Middle frontal gyrus (tissue), 1 donor: ENCODE measurements around the gene KCNS3.

Experiments used
- DNase-seq: peaks from one replicate; pipeline ENCODE4 v3.0.0-alpha.2; 2015; ENCODE audit warnings: low spot score; ENCODE audit errors: extremely low spot score

The KCNS3 gene

GRCh38 chr2:17877811-17878280, 621 bp upstream of the KCNS3 start:
- DNase-seq: no peak

- no peak for DNase-seq
Measured at GRCh38 chr2:17879137-17879912, 858 bp downstream of the KCNS3 start.

- DNase-seq: no peak
Measured at GRCh38 chr2:17879913-17880274, 1.4 kb downstream of the KCNS3 start.

GRCh38 chr2:17892770-17893534, 14.5 kb downstream of the KCNS3 start:
- no peak for DNase-seq

- DNase-seq: no peak
Measured at GRCh38 chr2:17894005-17894404, 15.5 kb downstream of the KCNS3 start.

- DNase-seq: no peak
Measured at GRCh38 chr2:17894556-17894955, 16.1 kb downstream of the KCNS3 start.

GRCh38 chr2:17899871-17900270, 21.4 kb downstream of the KCNS3 start:
- DNase-seq: no peak

- DNase-seq: no peak
Measured at GRCh38 chr2:17901246-17901645, 22.8 kb downstream of the KCNS3 start.

- no peak for DNase-seq
Measured at GRCh38 chr2:17910980-17911379, 32.5 kb downstream of the KCNS3 start.

- no peak for DNase-seq
Measured at GRCh38 chr2:17911491-17912260, 33.2 kb downstream of the KCNS3 start.

GRCh38 chr2:17912266-17912691, 33.8 kb downstream of the KCNS3 start:
- no peak for DNase-seq

- no peak for DNase-seq
Measured at GRCh38 chr2:17915099-17915498, 36.6 kb downstream of the KCNS3 start.

GRCh38 chr2:17915811-17916518, 37.5 kb downstream of the KCNS3 start:
- no peak for DNase-seq

GRCh38 chr2:17916584-17916983, 38.1 kb downstream of the KCNS3 start:
- DNase-seq: no peak

- no peak for DNase-seq
Measured at GRCh38 chr2:17918789-17919188, 40.3 kb downstream of the KCNS3 start.

- no peak for DNase-seq
Measured at GRCh38 chr2:17930773-17931172, 52.3 kb downstream of the KCNS3 start.

- no peak for DNase-seq
Measured at GRCh38 chr2:17933256-17933655, 54.8 kb downstream of the KCNS3 start.

GRCh38 chr2:17934721-17935120, 56.3 kb downstream of the KCNS3 start:
- no peak for DNase-seq

GRCh38 chr2:17935242-17935885, 56.9 kb downstream of the KCNS3 start:
- no peak for DNase-seq

GRCh38 chr2:17936599-17936998, 58.1 kb downstream of the KCNS3 start:
- DNase-seq: no peak
